Measurements from ENCODE around the gene TARBP2.

TARBP2 gene, protein sequence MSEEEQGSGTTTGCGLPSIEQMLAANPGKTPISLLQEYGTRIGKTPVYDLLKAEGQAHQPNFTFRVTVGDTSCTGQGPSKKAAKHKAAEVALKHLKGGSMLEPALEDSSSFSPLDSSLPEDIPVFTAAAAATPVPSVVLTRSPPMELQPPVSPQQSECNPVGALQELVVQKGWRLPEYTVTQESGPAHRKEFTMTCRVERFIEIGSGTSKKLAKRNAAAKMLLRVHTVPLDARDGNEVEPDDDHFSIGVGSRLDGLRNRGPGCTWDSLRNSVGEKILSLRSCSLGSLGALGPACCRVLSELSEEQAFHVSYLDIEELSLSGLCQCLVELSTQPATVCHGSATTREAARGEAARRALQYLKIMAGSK

GRCh38 chr12:53500776-53501614 lies at the start of gene TARBP2:
Gene TARBP2, plus strand, starts transcription at chr12:53501283. Its CDS starts 126 bp downstream, at chr12:53501409.
- peak; percentile 99 for DNase-seq (ENCODE audit: low read depth)
- no peak for TF ChIP-seq CTCF (conservative IDR thresholded peaks at IDR 0.05; ENCODE audit: low read depth, low read length)
- H3K4me3 ChIP-seq (ENCODE audit: low read length): peak within 1 kb of the TSS; percentile 78

- peak; percentile 98 for DNase-seq (ENCODE audit: low read depth)
- peak; percentile 86 for TF ChIP-seq CTCF (conservative IDR thresholded peaks at IDR 0.05; ENCODE audit: low read depth, low read length)
Observed at GRCh38 chr12:53451661-53452158, 49.4 kb upstream of the TARBP2 start, which contains the start of gene PCBP2. Gene PCBP2, plus strand, starts transcription at chr12:53452102. Its CDS starts 2,699 bp downstream, at chr12:53454801.

DNA sequence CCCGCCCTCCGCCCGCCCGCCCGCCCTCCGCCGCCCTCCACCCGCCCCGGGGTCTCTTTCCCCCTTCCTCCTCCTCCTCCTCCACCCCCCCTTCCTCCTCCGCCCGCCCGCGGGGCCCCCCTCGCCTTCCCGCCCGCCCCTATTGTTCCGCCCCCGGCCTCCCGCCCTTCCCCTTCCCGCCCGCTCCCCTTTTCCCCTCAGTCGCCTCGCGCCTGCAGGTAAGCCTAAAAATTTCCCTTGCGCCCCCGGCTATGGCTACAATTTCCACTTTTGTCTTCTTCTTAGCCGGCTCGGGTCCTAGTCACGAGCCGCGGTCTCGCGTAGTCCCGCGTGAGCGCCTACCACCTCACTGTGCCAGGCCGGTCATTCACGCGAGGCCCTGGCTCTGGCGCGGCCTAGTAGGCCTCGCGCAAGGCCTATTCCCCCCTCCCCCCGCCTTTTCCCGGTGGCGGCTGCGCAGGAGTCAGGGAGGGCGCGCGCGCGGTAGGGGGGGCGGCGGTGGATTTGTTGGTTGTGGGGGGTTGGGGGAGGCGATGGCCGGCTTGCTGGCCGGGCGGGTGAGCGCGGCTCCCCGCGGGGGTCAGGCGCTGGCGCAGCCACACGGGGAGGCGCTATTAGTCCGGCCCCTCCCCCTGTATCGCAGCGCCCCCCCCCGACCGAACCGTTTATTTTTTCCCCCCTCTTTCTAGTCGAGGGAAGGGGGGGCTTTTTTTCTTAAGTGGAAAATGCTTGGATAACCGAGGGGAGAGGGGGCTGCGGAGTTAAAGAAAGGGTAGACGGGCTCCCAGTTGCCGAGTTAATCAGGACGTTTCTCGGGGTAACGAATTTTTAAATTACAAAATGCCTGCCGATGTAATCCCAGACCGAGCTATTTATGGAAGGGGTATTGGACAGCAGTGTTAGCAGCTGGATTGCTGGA lies 48.7 kb upstream of the TARBP2 start:
- peak; percentile 48 for DNase-seq (ENCODE audit: low read depth)
- H3K4me3 ChIP-seq (ENCODE audit: low read length): peak overlapping the region; percentile 99
- no peak for TF ChIP-seq CTCF (conservative IDR thresholded peaks at IDR 0.05; ENCODE audit: low read depth, low read length)

More at GRCh38 chr12:53451661-53452158, 49.4 kb upstream of the TARBP2 start, which contains the start of gene PCBP2:
- peak within 1 kb of the TSS; percentile 99 for H3K4me3 ChIP-seq (ENCODE audit: low read length)

- no peak for DNase-seq (ENCODE audit: low read depth)
- TF ChIP-seq CTCF (conservative IDR thresholded peaks at IDR 0.05; ENCODE audit: low read depth, low read length): no peak
- peak overlapping the region; percentile 99 for H3K4me3 ChIP-seq (ENCODE audit: low read length)
Observed at GRCh38 chr12:53453953-53454640, 47.0 kb upstream of the TARBP2 start.

DNA sequence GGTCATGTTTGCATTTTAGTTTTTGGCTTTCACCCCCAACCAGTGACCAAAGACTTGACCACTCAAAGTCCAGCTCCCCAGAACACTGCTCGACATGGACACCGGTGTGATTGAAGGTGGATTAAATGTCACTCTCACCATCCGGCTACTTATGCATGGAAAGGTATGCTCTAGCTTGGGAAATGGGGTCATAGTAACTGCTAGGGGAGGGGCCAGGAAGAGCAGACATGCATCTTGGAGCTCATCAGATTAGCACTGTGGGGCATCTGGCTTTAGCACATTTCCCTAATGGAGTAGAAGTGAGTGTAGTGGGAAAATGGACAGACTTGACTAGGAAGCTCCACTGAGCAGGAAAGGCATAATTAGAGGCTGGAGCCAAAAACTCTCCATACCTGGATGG lies 46.4 kb upstream of the TARBP2 start:
- no peak for TF ChIP-seq CTCF (conservative IDR thresholded peaks at IDR 0.05; ENCODE audit: low read depth, low read length)
- no peak for DNase-seq (ENCODE audit: low read depth)
- peak overlapping the region; percentile 99 for H3K4me3 ChIP-seq (ENCODE audit: low read length)

Data from retinal pigment epithelial cell (primary cell).